OCI-M2 (cell line): ENCODE results near the gene PCDHGC4.
A peak's percentile ranks its signal among the peaks of the same experiment; 100 is the strongest.

ENCODE experiments used
- DNase-seq: peaks from one replicate; lab custom pipeline; 2025; ENCODE audit not compliant: unreplicated experiment; lab: John Stamatoyannopoulos, UW

PCDHGC4 gene

GRCh38 chr5:141511771-141512325 is 27.0 kb downstream of the PCDHGC4 start:
- peak; percentile 26 for DNase-seq

GRCh38 chr5:141512390-141512910 is 27.6 kb downstream of the PCDHGC4 start:
- no peak for DNase-seq

GRCh38 chr5:141512911-141513626 is 28.2 kb downstream of the PCDHGC4 start:
- DNase-seq: no peak

- DNase-seq: no peak
These were observed 28.9 kb downstream of the PCDHGC4 start for GRCh38 chr5:141513627-141514329.

GRCh38 chr5:141514330-141515133 is 29.7 kb downstream of the PCDHGC4 start:
- DNase-seq: no peak

GRCh38 chr5:141515141-141515540 is 30.3 kb downstream of the PCDHGC4 start:
- DNase-seq: no peak

- no peak for DNase-seq
These were observed 31.3 kb downstream of the PCDHGC4 start for GRCh38 chr5:141515946-141516671.

- DNase-seq: no peak
These were observed 31.8 kb downstream of the PCDHGC4 start for GRCh38 chr5:141516672-141517025.

- DNase-seq: no peak
These were observed 32.5 kb downstream of the PCDHGC4 start for GRCh38 chr5:141517312-141517711.

- no peak for DNase-seq
These were observed 33.2 kb downstream of the PCDHGC4 start for GRCh38 chr5:141517880-141518617.

GRCh38 chr5:141518618-141519015 is 33.8 kb downstream of the PCDHGC4 start:
- no peak for DNase-seq

- DNase-seq: no peak
These were observed 35.1 kb downstream of the PCDHGC4 start for GRCh38 chr5:141519605-141520565.

- DNase-seq: peak; percentile 42
These were observed 36.5 kb downstream of the PCDHGC4 start for GRCh38 chr5:141521244-141521781.

GRCh38 chr5:141522301-141522700 is 37.5 kb downstream of the PCDHGC4 start:
- DNase-seq: no peak

GRCh38 chr5:141523991-141524390 is 39.2 kb downstream of the PCDHGC4 start:
- no peak for DNase-seq

GRCh38 chr5:141524604-141525597 is 40.1 kb downstream of the PCDHGC4 start:
- no peak for DNase-seq

- no peak for DNase-seq
These were observed 40.8 kb downstream of the PCDHGC4 start for GRCh38 chr5:141525653-141526052.
